Breast epithelium (tissue), 4 donors: Measurements from ENCODE around the gene SLC2A13. TPM values are rescaled to one million over a fixed set of nuclear protein-coding genes. Genes with fewer than 3 reads are reported as not detected.

ENCODE experiments used
- DNase-seq, 2 donors: peaks; one replicate each; pipeline ENCODE4 v3.0.0-alpha.2; 2019; ENCODE audit warnings: low spot score in 2 of 2
- H3K27ac ChIP-seq, 2 donors: fragments of 200-600 bp; sonication (generic) in 1 of 2; one replicate each; pipeline ENCODE4 v1.5.1; 2016 to 2019; ENCODE audit warnings: mild to moderate bottlenecking in 1 of 2
- H3K27me3 ChIP-seq, 2 donors: fragments of 200-600 bp; sonication (generic) in 1 of 2; one replicate each; pipeline versions ENCODE4 v1.5.1 to v1.6.0; 2017 to 2019; ENCODE audit warnings: control low read depth in 1 of 2, mild to moderate bottlenecking in 1 of 2
- H3K36me3 ChIP-seq: fragments of 200-600 bp; one replicate; pipeline ENCODE4 v1.5.1; 2019
- H3K4me1 ChIP-seq, 2 donors: fragments of 200-600 bp; sonication (generic); one replicate each; pipeline ENCODE4 v1.5.1; 2016 to 2019; ENCODE audit warnings: control low read depth in 1 of 2
- H3K4me3 ChIP-seq, 3 donors: fragments of 200-600 bp; sonication (generic); 1 replicate in 2 of 3; 2 replicates in 1 of 3; pipeline ENCODE4 v1.5.1; 2016 to 2019; ENCODE audit warnings: mild to moderate bottlenecking in 3 of 3, moderate library complexity in 2 of 3
- H3K9me3 ChIP-seq, 2 donors: fragments of 200-600 bp; sonication (generic) in 1 of 2; one replicate each; pipeline ENCODE4 v1.5.1; 2016 to 2019; ENCODE audit warnings: control low read depth in 1 of 2
- POLR2A ChIP-seq: fragments of 450-650 bp; IDR thresholded peaks from one replicate; pipeline ENCODE4 v1.6.1; 2016; ENCODE audit warnings: antibody characterized with exemption, mild to moderate bottlenecking, moderate library complexity
- POLR2AphosphoS5 ChIP-seq, 3 donors: sonication (generic); formaldehyde crosslinking; IDR thresholded peaks; one replicate each; pipeline ENCODE4 v1.6.1; 2017; ENCODE audit warnings: antibody characterized with exemption in 3 of 3
- intact Hi-C: fragments of 100-400 bp; cut with DNase I; formaldehyde crosslinking; loops from one replicate; pipeline ENCODE4 v1.15.1; 2023; ENCODE audit warnings: low total_unique reads
- total RNA-seq, 3 donors: library from RNA; depleted of rRNA; stranded (reverse); fragments of >200 nt; gene quantifications; one replicate each; pipeline ENCODE4 v1.1.0, GENCODE V29; 2016
- TF ChIP-seq, protein P1 (sequence below), 3 donors: fragments of 450-650 bp; IDR thresholded peaks; one replicate each; pipeline ENCODE4 v1.5.1; 2016 to 2017; ENCODE audit warnings: antibody characterized with exemption in 3 of 3, mild to moderate bottlenecking in 3 of 3, moderate library complexity in 3 of 3

SLC2A13 gene
- total RNA-seq, 3 donors from 2014 or later: 17.1 to 32.2 (median 22.0) TPM

DNA sequence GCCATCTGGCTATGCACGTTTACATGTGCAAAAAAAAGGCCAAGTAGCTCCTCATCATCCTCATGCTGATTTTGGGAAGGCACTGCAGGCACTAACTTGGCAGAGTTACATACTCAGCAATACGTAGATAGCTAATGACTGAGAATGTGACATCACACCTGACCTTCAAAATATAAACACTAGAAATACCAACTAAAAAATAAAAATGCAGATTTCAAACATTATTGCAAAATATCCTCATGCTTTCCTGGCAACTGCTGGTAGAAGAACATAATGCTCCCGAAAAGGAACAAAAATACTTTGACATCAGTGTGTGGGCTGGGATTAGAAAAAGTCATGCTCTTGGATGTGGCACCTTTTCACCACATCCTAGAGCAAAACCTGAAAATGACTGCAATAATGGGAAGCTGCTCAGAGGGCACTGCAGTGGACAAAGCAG, 333.0 kb downstream of the SLC2A13 start:
- TF ChIP-seq POLR2A (no peak), POLR2AphosphoS5 (IDR thresholded peaks at IDR 0.05) (no peak)
- TF ChIP-seq, protein P1, sequence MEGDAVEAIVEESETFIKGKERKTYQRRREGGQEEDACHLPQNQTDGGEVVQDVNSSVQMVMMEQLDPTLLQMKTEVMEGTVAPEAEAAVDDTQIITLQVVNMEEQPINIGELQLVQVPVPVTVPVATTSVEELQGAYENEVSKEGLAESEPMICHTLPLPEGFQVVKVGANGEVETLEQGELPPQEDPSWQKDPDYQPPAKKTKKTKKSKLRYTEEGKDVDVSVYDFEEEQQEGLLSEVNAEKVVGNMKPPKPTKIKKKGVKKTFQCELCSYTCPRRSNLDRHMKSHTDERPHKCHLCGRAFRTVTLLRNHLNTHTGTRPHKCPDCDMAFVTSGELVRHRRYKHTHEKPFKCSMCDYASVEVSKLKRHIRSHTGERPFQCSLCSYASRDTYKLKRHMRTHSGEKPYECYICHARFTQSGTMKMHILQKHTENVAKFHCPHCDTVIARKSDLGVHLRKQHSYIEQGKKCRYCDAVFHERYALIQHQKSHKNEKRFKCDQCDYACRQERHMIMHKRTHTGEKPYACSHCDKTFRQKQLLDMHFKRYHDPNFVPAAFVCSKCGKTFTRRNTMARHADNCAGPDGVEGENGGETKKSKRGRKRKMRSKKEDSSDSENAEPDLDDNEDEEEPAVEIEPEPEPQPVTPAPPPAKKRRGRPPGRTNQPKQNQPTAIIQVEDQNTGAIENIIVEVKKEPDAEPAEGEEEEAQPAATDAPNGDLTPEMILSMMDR (IDR thresholded peaks at IDR 0.05): no peak
- intact Hi-C loops: loop anchor here (10.0 kb wide), 1 partner anchor 332 kb away; the partner anchor contains the start of gene SLC2A13
- H3K9me3 ChIP-seq: no peaks in the 10 kb centered on the region

DNA sequence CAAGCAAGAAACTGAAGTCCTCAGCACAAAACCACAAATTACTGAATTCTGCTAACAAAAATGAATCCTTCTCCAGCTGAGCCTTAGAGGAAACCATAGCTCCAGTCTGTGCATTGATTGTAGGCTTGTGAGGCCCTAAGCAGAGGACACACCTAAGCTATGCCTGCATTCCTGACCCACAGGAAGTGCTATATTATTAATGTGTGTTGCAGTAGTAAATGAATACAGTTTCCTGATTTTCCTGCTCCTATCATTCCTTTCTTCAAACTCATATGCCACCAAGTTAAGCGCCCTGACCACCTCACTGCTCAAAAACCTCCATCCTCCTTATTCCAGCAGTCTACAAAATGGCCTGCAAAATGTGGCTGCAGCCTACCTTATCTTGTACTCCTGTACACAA, 334.4 kb downstream of the SLC2A13 start:
- no peak overlapping the region for H3K27ac ChIP-seq
- DNase-seq: no peak
- intact Hi-C loops: loop anchor here (10.0 kb wide), 1 partner anchor 333 kb away; the partner anchor contains the start of gene SLC2A13
- TF ChIP-seq POLR2A (no peak), POLR2AphosphoS5 (IDR thresholded peaks at IDR 0.05) (no peak)
- TF ChIP-seq, protein P1 (IDR thresholded peaks at IDR 0.05): no peak
- no peaks in the 10 kb centered on the region for H3K9me3 ChIP-seq
- H3K4me1 ChIP-seq: no peaks in the 10 kb centered on the region
- H3K36me3 ChIP-seq: no peaks in the 10 kb centered on the region
- no peaks in the 10 kb centered on the region for H3K27me3 ChIP-seq
- H3K4me3 ChIP-seq: no peak overlapping the region

More for the DNA sequence above, 333.0 kb downstream of the SLC2A13 start:
- Histone ChIP-seq H3K36me3 (no peaks in the 10 kb centered on the region), H3K27me3 (no peaks in the 10 kb centered on the region), H3K27ac (no peak overlapping the region), H3K4me1 (no peaks in the 10 kb centered on the region), H3K4me3 (no peak overlapping the region)
- no peak for DNase-seq

DNA sequence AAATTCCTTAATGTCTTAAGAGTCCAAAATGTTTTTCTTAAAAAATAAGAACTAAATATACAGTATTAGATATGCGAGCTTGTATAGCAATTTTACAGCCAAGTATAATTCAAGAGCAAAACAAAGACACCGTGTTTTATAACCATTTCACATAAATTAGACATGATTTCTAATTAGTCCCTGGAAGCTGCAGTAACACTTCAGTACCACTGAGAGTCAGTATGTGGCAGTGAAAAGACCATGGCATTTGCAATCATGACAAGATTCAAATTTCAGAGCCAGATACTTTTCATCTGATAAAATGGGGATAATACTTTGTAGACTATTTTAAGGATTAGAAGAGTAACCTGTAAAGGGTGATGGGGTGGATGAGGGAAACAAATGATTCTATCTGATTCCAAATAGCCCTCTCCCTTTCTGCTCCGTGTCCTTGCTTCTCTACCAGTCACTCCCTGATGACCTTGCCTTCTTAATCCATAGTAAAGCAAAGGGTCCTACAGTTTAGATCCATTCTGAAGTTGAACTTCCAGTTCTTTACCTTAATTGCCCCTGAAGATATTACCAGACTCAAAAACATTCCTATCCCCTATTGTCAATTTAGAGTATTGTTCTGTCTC, 340.8 kb downstream of the SLC2A13 start:
- H3K36me3 ChIP-seq: no peaks in the 10 kb centered on the region
- no peaks in the 10 kb centered on the region for H3K9me3 ChIP-seq
- intact Hi-C loops: no loop called here
- H3K27me3 ChIP-seq: no peaks in the 10 kb centered on the region
- no peak overlapping the region for H3K4me3 ChIP-seq
- H3K27ac ChIP-seq: no peak overlapping the region
- TF ChIP-seq, protein P1 (IDR thresholded peaks at IDR 0.05): peak; percentile 30 to 82 (median 59)
- TF ChIP-seq POLR2AphosphoS5 (IDR thresholded peaks at IDR 0.05): no peak
- DNase-seq: no peak
- no peaks in the 10 kb centered on the region for H3K4me1 ChIP-seq

DNA sequence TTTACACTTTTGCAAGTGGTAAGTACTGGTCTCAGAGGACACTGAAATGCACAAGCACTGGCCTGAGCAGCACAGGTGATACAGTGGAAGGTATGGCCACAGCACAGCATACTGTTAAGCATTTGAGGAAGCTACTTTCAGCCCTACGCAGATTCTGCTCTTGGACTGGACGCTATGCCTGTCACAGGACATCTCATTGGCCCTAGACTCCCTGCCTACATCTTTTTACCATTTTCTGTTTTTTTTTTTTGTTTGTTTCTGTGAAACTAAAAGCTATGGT, 342.1 kb downstream of the SLC2A13 start:
- H3K27me3 ChIP-seq: no peaks in the 10 kb centered on the region
- no peak for TF ChIP-seq POLR2AphosphoS5 (IDR thresholded peaks at IDR 0.05)
- TF ChIP-seq, protein P1 (IDR thresholded peaks at IDR 0.05): no peak
- H3K27ac ChIP-seq: no peak overlapping the region
- no peaks in the 10 kb centered on the region for H3K9me3 ChIP-seq
- DNase-seq: no peak
- no peaks in the 10 kb centered on the region for H3K4me1 ChIP-seq
- intact Hi-C loops: no loop called here
- H3K36me3 ChIP-seq: no peaks in the 10 kb centered on the region
- H3K4me3 ChIP-seq: no peak overlapping the region

DNA sequence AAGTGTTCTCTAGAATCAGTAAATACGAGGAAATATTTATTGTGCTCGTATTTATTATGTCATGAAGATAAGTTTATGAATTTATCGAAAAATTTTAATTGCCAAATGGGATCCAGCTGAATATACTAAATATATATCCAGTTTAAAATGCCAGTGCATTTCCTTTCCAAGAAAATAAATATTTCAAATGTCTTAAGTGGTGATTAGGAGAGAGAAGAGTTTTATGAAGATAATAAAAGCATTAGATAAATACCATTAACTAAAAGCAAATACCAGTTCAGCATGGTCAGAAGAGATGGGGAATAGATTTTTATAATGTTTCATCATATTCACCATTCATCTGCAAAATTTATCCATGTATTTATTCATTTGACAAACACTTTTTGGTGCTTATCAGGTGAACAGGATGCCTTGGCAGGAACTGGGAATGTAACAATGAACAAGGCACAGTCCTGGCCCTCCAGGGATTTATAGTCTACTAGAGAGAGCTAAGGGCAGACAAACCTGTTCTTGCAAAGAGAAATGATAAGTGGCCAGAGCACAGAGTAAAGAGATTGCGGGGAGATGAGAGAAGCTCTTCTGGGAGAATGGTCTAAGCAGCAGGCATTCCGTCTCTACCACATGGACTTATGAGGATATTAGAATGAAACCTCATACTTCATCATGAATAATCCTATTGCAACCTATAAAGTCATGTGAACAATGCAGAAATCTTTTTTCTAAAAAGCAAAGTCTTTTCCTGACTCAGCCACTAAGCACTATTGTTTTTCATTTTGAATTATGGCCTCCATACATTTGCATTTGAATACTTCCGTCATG, 342.6 kb downstream of the SLC2A13 start:
- H3K27me3 ChIP-seq: no peaks in the 10 kb centered on the region
- H3K4me1 ChIP-seq: no peaks in the 10 kb centered on the region
- intact Hi-C loops: no loop called here
- TF ChIP-seq, protein P1 (IDR thresholded peaks at IDR 0.05): no peak
- no peak for TF ChIP-seq POLR2AphosphoS5 (IDR thresholded peaks at IDR 0.05)
- no peak for TF ChIP-seq POLR2A
- H3K27ac ChIP-seq: no peak overlapping the region
- H3K9me3 ChIP-seq: no peaks in the 10 kb centered on the region
- no peak for DNase-seq
- H3K36me3 ChIP-seq: no peaks in the 10 kb centered on the region
- no peak overlapping the region for H3K4me3 ChIP-seq
